HG03575 (cell line): ENCODE measurements around the gene CRHR2.
"Not testable (repeated sequence)": the region's sequence is repeated elsewhere in the genome, so short reads cannot be mapped to it uniquely, and the experiment has no call there.

Source experiments
- ATAC-seq: cut with Tn5 transposase; IDR thresholded peaks from one replicate; pipeline ENCODE4 v1.9.1; 2021; ENCODE audit not compliant: unreplicated experiment, insufficient number of reproducible peaks, low FRiP score; ENCODE audit errors: extremely low read depth

Gene CRHR2

DNA sequence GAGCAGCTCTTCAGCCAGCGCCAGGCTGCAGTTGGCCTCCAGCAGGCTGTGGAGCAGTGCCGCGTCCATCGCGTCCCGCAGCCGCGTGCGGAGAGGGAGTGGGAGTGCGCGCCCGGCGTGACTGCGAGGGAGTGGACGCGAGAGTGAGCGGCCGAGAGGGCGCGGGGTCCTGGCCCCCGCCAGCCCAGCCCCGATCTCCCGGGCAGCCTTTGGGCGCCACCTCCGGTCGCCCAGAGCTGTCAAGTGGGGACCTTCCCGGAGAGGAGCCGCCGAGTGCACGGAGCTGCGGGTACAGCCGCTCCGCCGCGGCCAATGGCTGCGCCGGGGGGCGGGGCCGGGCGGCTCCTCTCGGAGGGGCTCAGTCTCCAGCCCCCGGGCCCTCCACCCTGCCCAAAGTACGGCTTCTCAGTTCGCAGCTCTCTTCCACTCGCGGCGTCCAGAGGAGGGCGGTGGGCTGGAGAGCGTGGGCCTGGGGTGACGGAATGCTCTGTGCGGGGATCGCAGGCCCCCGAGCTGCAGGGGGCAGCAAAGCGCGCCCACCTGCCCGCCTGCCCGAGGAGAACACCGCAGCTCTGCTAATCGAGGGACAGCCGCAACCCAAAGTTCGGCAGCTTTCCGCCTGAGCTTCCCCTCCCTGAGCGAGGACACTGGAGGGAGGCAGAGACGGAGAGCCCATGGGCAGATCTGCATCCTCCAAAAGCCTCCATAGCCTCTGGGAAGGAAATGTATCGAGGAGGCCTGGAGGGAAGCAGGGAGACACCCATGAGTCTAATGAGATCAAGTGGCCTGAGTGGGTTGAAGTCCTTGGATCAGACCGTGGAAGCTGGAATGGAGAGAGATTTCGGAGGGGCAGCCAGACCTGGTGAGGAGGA, at the start of gene CRHR2:
TSS of gene CRHR2 (minus strand) at position 245 of the 872 bp plus-strand sequence. CDS start at position 69, 176 bp downstream.
- no peak for ATAC-seq

DNA sequence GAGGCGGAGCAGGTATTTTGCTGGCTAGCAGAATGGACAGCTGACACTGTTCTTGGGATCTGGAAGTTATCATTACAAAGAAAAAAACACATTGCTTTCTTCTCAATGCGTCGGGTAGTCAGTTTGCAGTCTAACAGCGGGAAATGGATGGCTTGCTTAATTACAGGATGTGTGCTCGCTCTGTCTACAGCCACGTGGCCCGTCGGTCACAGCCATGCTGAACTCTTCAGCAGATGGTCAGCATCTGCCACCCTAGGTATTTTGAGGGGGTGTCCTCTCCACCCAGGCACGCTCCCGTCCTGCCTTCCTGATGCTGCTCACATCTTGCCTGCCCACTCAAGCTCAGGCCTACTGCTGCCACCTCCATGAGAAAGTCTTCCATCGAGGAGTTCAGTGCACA, 49.3 kb upstream of the CRHR2 start:
- ATAC-seq: no peak

DNA sequence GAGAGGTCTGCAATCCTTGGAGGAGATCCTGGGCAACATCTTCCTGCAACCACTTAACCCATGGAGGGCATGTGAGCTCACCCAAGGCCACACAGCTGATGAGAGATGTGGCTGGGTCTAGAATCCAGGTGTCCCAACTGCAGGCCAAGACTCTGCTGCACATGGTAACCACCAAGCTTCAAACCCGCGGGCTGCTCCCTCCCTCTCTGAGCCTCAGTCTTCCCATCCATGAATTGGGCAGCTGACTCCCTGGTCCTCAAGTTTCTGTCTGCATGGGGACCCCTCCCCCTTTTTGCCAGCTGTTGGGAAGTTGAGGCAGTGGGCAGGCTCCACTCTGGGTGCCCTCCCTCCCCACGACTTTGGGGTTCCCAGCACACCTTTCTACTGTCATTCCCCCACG, 48.7 kb upstream of the CRHR2 start:
- no peak for ATAC-seq

DNA sequence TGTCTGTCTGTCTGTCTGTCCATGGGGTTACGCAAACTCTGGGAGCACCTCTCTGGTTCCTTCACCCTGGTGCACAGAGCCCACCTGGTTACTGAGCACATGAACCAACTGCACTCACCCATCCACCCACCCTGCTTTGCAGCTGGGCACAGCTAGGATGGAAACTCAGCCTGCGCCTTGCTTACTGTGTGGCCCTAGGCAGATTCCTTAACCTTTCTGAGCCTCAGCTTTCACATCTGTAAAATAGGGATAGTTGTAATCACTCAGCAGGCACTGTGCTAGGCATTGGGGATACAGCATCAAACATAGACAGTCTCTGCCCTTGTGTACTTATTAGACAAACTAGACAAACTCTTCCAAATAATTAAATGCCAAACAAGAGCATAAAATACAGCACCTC, 47.8 kb upstream of the CRHR2 start:
- no peak for ATAC-seq

DNA sequence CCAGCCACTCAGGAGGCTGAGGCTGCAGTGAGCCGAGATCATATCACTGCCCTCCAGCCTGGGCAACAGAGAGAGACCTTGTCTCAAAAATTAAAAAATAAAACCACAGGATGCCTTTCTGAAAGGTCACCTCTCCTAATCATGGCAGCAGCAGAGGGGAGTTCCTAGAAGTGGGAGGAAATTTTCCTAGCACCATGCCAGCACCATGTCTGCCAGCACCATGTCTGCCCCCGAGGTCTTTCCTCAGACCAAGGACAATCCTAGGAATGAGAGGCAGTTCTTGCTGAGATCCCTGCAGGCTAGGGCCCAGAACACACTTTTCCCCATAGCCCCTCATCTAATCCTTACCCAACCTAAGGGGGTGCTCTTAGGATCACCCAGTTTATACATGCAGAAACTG, 47.4 kb upstream of the CRHR2 start:
- no peak for ATAC-seq

DNA sequence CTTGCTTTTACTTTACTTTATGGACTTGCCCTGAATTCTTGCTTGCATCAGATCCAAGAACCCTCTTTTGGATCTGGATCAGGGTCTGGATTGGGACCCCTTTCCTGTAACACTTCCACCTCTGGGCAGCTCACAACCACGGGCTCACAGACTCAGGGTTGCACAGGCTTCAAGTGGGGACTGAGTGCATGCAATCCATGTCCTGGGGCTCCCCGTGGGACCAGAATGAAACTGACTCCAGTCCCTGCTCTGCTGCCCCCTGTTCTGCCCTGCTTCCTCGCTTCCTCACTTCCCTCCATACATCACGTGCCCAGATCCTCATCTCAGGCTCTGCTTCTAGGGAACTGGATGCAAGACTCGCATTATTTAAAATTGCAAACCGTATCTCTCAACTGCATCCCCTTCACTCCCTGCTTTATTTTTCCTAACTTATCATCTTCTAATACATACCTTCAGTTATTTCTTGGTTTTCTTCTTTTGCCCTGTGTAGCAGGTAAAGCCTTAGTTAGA, 46.4 kb upstream of the CRHR2 start:
- ATAC-seq: no peak

DNA sequence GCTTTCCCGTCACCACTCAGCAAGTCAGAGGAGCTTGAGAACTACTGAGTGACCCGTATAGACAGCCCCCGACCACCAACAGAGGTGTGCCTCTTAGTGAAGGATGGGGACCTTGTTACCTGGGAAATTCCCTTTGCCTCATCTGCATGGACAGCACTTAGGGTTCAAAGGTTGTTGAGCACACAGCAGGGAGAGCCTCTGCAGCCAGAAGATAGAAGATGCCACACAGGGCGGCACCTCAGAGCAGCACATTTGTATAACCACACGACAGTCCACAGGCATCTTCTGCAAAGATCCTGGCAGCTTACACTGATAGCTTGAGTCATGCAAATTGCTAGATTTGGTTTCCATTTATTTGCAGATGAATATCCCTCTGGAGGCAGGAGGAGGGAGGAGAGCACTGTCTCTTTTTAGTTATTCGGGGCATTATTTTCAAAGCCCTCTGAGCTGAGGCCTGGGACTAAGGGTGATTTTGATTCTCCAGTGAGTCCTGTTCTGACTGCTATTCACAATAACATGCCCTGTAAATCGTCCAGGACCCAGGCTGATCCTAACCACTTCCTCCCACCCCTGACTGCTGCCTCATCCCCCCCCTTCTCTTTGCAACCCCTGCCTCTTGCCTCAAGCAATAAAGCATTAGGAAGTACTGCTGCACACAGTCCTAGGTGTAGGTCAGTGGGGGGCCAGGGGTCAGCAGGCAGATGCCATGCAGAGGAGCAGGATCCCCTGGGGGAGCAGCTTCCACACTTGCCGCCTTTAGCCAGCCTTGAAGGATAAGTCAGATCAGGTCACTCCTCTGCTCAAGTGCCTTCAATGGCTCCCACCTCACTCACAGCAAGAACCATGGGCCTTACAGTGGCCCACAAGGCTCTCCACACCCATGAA, 45.0 kb upstream of the CRHR2 start:
- no peak for ATAC-seq

DNA sequence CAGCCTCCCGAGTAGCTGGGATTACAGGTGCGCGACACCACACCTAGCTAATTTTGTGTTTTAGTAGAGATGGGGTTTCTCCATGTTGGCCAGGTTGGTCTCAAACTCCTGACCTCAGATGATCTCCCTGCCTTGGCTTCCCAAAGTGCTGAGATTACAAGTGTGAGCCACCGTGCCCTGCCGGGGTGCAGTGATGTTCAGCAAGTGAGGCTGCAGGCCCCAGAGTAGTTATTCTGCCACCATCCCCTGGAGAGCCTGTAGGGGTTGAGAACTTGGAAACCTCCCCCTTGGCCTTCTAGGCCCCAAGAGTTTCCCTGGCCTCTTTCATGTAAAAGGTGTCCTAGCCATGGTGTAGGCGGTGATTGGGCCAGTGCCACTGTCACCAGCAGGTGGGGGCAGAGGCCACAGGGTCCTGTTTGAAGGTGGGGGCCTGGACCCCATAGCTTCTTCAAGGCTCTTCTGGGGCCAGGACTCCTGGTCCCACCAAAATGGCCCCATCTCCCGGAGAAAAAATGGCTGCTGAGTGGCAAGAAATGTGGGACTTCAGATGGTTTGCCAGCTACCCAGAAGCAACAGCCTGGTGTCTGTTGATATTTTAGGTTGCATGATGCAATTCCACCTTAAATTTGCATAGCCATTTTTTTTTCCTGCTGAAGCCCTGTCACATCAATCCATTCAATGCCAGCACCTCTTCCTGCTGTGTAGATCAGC, 44.2 kb upstream of the CRHR2 start:
- no peak for ATAC-seq

DNA sequence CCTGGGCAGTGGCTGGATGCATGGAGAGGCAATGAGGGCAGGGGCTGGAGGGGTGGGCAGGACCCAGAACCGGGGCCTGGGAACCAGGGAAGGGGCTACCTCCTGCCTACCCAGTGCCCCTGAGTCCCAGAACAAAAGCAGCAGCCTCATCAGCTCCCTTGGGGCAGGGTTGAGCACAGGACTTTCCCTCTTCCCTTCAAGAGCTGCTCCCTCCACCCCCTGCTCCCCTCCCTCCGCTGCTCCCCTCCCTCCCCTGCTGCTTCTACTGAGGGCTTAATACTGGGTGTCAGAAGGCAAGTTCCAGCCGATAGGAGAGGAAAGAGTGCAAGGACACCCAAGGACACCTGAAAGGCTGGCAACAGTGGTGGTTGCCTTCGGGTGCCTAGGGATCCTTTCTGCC, 41.5 kb upstream of the CRHR2 start:
- no peak for ATAC-seq

DNA sequence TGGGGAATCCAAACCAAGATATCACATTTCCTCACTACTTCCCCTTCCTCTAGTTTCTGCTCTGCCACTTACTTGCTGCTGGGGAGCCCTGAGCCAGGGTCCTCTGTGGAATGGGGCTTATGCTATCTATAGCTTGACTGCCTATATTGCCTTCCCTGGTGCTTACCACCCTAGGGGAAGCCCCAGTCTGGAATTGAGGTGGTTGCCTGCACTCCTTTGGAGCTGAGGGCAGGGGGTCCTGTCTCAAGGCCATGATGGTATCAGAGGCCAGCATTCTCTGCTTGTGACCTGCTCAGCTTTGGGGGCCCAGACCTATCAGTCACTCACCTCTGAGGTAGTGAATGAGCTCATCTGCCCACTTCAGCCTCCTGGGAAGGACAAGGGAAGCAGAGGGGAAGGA, 40.4 kb upstream of the CRHR2 start:
- no peak for ATAC-seq

DNA sequence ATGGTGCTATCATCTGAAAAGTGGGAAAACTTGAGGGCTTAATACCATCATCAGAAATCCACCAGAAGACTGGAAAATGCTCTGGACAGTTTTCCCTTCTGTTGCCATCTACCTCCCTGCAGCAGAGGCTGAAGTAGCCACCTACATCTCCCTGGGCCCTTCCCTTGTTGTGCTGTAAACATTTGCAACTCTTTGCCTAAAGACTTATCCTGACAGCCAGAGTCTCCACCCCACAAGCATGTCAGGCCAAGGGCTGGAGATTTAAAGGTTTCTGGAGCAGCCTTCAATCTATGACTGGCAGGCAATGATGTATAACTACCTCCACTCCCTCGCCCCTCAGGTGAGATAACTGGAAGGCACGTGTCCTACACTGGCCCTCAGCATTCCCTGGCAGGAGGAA, 39.9 kb upstream of the CRHR2 start:
- ATAC-seq: no peak

DNA sequence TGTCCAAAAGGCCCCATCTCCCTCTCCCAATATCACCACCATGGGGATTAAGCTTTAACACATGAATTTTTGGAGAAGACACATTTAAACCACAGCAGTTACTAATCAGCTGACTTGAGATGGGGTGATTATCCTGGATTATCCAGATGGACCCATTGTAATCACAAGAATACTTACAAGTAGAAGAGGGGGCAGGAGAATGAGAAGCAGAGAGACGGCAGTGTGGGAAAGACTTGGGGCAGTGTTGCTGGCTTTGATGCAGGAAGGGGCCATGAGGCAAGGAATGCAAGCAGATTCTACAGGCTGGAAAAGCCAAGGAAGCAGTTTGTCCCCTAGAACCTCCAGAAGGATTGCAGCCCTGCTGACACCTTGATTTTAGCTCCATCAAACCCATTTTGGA, 39.0 kb upstream of the CRHR2 start:
- no peak for ATAC-seq

DNA sequence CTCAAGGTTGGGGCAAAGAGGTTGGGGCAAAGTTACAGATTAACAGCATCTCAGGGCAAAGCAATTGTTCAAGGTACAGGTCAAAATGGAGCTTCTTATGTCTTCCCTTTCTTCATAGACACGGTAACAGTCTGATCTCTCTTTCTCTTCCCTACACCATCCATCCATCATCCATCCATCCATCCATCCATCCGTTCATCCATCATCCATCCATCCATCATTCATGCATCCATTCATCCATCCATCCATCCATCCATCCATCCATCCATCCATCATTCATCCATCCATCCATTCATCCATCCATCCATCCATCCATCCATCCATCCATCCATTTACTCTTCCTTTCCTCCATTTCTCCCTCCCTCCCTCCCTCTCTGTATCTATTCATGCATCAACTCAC, 37.2 kb upstream of the CRHR2 start:
- not testable (repeated sequence) for ATAC-seq

DNA sequence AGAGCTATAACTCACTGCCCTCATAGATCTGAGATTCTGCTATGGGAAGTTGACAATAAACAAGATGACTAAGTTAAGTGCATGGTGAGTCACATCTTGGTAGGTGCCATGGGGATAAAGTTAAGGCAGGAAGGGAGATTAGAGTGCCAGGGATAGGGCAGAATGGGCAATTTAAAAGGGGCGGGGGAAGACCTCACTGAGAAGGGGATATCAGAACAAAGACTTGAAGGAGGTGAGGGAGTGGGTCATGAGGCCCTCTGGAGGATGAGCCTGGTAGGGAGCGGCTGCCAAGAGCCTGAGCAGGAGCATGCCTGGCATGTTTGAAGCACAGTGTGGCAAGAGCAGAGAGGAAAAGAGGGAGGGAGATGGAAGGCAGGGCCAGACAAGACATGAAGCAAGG, 34.9 kb upstream of the CRHR2 start:
- ATAC-seq: no peak

DNA sequence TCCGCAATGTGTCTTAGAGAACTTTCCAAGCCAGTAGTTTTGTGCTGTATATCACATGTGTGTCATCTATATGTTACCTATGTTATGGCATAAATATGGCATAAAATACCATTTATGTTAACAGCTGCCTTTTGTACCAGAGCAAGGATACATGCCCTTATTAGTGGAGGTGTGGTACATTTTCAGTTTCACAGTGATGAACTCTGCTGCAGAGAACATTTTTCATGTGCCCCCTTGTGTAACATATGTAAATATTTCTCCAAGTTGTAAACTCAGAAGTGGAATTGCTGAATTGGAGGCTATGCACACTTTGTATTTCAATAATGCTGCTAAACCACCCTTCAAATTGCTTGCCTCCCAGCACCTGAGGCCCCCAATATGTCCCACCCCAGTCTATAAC, 31.9 kb upstream of the CRHR2 start:
- ATAC-seq: no peak

DNA sequence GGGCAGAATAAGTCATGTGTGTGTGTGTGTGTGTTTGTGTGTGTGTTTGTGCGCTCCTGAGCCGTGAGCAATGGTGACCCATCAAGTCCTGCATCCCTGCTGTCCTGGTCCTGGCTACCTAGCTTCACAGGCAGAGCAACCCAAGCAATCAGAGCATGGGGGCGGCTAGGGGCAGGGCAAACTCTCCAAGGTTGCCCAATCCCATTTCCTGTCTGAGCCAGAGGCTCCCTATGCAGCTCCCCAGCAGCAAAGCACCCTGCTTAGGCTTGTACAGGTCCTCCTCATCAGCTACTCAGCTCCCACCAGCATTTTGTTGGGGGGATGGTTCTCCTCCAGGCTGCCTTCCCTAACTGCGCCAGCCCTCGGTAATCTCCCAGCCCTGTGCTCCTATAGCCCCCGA, 31.1 kb upstream of the CRHR2 start:
- no peak for ATAC-seq

DNA sequence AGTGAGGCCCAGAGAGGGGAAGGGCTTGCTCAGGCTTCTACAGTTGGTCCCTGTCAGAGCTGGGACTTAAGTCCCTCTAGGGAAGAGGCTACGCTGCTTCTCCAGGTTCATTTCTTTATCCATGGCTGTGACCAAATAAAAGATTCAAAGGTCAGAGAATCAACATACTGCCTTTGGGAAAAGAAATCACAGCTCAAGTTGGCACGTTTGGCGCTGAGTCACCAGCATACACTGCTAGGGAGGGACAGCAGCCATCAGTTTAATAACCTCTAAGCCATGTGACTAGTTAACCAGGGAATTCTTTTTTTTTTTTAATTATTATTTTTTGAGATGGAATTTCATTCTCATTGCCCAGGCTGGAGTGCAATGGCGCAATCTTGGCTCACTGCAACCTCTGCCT, 28.4 kb upstream of the CRHR2 start:
- no peak for ATAC-seq

DNA sequence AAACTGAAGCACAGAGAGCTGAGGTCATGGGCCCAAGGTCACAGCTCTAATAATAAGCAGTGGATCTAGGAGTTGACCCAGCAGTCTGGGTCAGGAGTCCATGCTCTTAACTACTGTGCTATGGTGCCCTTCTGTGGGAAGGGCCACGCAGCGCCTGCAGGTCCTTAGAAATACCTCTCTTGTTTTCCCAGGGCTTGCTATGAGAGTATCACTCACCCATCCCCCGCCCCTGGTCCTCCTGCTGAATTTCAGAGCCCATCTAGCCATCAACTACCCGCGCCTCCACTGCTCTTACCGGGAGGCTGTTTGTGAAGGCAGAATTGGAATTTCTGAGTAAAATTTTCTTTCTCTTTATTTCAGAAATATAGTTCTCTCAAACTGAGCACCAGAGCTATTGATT, 27.3 kb upstream of the CRHR2 start:
- ATAC-seq: no peak

DNA sequence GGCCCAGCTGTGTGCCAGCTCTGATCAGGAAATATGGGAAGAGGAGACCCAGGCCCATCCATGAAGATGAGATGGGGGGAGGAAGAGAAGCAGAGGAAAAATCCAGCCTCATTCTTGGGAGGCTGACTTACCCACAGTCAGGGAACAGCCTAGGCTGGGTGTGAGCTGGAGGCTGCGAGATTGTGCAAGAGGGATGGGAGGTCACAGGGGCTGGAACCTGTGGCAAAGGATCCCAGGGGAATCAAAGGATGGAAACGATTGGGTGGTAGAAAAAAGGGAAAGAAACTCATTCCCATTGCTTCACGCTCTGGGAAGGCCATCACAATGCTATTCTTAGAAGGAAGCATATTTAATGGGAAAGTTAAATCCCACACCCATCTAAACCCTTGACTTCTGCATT, 26.7 kb upstream of the CRHR2 start:
- ATAC-seq: no peak
